HFFc6 (cell line): ENCODE data around the gene DDX41. TPM values are rescaled to one million over a fixed set of nuclear protein-coding genes. Genes with fewer than 3 reads are reported as not detected.

Experiments used
- DNase-seq: peaks from one replicate; pipeline ENCODE4 v3.0.0-alpha.2; 2018
- H3K27ac Mint-ChIP-seq: 2 replicates; pipeline ENCODE4 v1.8.0; 2020; ENCODE audit warnings: mild to moderate bottlenecking, mixed read lengths
- H3K27me3 Mint-ChIP-seq: 2 replicates; pipeline ENCODE4 v1.8.0; 2021; ENCODE audit warnings: mild to moderate bottlenecking, moderate library complexity, mixed read lengths; ENCODE audit not compliant: insufficient read depth
- H3K36me3 Mint-ChIP-seq: 2 replicates; pipeline ENCODE4 v1.8.0; 2021; ENCODE audit warnings: low read depth, mixed read lengths
- H3K4me1 Mint-ChIP-seq: 2 replicates; pipeline ENCODE4 v1.8.0; 2020; ENCODE audit warnings: low read depth, mixed read lengths
- H3K4me3 Mint-ChIP-seq: 2 replicates; pipeline ENCODE4 v1.8.0; 2020; ENCODE audit warnings: mild to moderate bottlenecking, moderate library complexity, mixed read lengths
- H3K9me3 Mint-ChIP-seq: 2 replicates; pipeline ENCODE4 v1.8.0; 2020; ENCODE audit warnings: mild to moderate bottlenecking, mixed read lengths
- total RNA-seq, 6 experiments: library from RNA; stranded (reverse); fragmentation: NEBNext Ultra II Directional; extraction: Animal tissue kit (Norgen Biotek cat#: 25700); gene quantifications; 2 replicates in 1 of 6; 3 replicates in 5 of 6; pipeline ENCODE4 v1.2.3, GENCODE V29; 2021
- TF ChIP-seq, protein P1 (sequence below): fragments of 200-600 bp; sonication (generic); IDR thresholded peaks from 2 replicates; pipeline ENCODE4 v1.5.0; 2021; ENCODE audit warnings: antibody characterized with exemption, mild to moderate bottlenecking

Gene DDX41
- total RNA-seq, 6 experiments from 2014 or later: 83.8 to 105 (median 98.5) TPM

GRCh38 chr5:177504086-177505056 is 12.4 kb downstream of the DDX41 start:
- Mint-ChIP-seq H3K27ac (no peak overlapping the region), H3K27me3 (peaks cover 2% of the 10 kb centered on the region), H3K9me3 (no peaks in the 10 kb centered on the region), H3K4me3 (no peak overlapping the region), H3K4me1 (peaks cover 17% of the 10 kb centered on the region), H3K36me3 (no peaks in the 10 kb centered on the region)
- no peak for DNase-seq
- TF ChIP-seq, protein P1, sequence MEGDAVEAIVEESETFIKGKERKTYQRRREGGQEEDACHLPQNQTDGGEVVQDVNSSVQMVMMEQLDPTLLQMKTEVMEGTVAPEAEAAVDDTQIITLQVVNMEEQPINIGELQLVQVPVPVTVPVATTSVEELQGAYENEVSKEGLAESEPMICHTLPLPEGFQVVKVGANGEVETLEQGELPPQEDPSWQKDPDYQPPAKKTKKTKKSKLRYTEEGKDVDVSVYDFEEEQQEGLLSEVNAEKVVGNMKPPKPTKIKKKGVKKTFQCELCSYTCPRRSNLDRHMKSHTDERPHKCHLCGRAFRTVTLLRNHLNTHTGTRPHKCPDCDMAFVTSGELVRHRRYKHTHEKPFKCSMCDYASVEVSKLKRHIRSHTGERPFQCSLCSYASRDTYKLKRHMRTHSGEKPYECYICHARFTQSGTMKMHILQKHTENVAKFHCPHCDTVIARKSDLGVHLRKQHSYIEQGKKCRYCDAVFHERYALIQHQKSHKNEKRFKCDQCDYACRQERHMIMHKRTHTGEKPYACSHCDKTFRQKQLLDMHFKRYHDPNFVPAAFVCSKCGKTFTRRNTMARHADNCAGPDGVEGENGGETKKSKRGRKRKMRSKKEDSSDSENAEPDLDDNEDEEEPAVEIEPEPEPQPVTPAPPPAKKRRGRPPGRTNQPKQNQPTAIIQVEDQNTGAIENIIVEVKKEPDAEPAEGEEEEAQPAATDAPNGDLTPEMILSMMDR: no peak

DNA sequence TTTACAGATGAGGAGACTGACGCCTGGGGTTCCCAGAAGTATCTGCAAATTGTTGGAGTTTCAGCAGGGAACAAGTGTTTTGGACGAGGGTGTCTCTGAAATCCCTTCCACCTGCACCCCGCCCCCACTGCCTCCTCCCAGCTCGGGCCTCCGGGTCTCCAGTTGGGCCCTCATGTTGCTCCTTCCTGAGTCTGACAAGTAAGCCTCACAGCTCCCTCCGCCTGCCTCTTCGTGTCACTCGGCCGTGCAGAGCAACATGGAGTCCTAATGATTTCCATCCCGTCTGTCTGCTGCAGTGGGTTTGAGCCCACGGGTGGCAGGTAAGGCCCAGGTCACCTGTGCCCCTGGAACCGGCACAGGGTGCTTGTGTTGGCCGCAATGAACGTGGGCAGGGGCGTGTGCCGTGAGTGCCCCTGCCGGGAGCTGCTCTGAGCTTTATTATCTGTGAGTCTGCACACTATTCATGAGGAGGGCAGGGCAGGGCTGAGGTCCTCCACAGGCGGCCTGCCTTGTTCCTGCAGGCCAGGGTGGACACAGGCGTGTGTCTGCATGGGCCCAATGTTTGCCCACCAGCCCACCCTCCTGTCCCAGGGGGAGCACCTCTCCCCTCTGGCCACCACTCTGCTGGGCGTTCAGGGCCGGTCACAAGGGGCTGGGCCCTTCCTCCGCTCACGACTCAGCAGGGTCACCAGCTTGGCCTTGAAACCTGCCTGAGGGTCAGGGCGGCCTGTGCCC is 13.2 kb downstream of the DDX41 start:
- Mint-ChIP-seq H3K36me3 (no peaks in the 10 kb centered on the region), H3K4me1 (peaks cover 22% of the 10 kb centered on the region), H3K27ac (no peak overlapping the region), H3K27me3 (peaks cover 2% of the 10 kb centered on the region), H3K4me3 (no peak overlapping the region), H3K9me3 (no peaks in the 10 kb centered on the region)
- TF ChIP-seq, protein P1: no peak
- no peak for DNase-seq

GRCh38 chr5:177502886-177503285 is 13.9 kb downstream of the DDX41 start:
- no peaks in the 10 kb centered on the region for H3K9me3 Mint-ChIP-seq
- no peak overlapping the region for H3K4me3 Mint-ChIP-seq

DNA sequence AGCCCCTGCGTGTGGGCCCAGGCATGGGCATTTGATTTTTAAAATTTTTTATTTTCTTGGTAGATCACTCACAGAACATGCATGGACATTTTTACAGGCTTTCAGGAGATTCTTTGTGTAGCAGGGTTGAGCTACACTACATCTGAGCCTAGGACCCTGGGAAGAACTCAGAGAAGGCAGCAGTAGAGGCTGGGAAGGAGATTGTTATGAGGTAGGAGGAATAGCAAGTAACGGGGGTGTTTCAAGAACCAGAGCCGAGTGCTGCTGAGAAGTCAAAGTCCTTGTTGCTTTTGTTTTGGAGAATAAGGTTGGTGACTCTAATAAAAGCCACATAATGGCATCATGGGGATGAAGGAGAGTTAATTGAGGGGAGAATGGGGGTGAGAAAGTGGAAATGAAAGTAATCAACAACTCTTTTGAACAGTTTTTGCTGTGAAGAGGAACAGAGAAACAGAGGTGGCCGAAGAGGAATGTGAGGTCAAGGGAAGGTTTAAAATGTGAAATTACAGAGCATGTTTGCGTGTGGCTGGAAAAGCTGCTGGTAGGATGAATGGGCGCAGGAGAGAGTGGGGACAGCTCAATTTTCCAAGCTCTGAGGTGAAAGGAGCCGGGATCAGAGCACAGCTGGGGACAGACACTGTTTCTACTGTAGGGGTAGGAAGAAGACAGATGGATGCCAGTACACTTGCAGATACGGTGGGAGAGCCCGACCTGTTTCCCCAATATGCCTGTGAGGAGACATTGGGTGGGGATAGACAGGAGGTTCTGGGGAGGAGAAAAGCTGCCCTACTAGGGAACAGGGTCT is 14.7 kb downstream of the DDX41 start:
- TF ChIP-seq, protein P1: no peak
- H3K4me3 Mint-ChIP-seq: no peak overlapping the region
- H3K27me3 Mint-ChIP-seq: peaks cover 5% of the 10 kb centered on the region
- DNase-seq: no peak
- H3K36me3 Mint-ChIP-seq: no peaks in the 10 kb centered on the region
- H3K9me3 Mint-ChIP-seq: no peaks in the 10 kb centered on the region
- H3K27ac Mint-ChIP-seq: no peak overlapping the region
- peaks cover 32% of the 10 kb centered on the region for H3K4me1 Mint-ChIP-seq

More at GRCh38 chr5:177502886-177503285, 13.9 kb downstream of the DDX41 start:
- TF ChIP-seq, protein P1: no peak
- Mint-ChIP-seq H3K4me1 (peaks cover 28% of the 10 kb centered on the region), H3K27me3 (peaks cover 2% of the 10 kb centered on the region), H3K27ac (no peak overlapping the region), H3K36me3 (no peaks in the 10 kb centered on the region)
- no peak for DNase-seq
